Progenitor cell of endocrine pancreas (in vitro differentiated cells): Measurements from ENCODE around the gene SPATA13. TPM values are rescaled to one million over a fixed set of nuclear protein-coding genes. Genes with fewer than 3 reads are reported as not detected.

Experiments
- DNase-seq: peaks from one replicate; pipeline ENCODE4 v3.0.0; 2021; ENCODE audit warnings: low spot score; ENCODE audit not compliant: unreplicated experiment
- H3K27ac Mint-ChIP-seq: 2 replicates; pipeline ENCODE4 v1.8.0; 2021; ENCODE audit warnings: mild to moderate bottlenecking, moderate library complexity, mixed read lengths
- H3K27me3 Mint-ChIP-seq: 2 replicates; pipeline ENCODE4 v1.8.0; 2021; ENCODE audit warnings: mixed read lengths
- H3K36me3 Mint-ChIP-seq: 2 replicates; pipeline ENCODE4 v1.8.0; 2022; ENCODE audit warnings: mixed read lengths; ENCODE audit not compliant: insufficient read depth
- H3K4me1 Mint-ChIP-seq: 2 replicates; pipeline ENCODE4 v1.8.0; 2021; ENCODE audit warnings: low read depth, mixed read lengths
- H3K4me3 Mint-ChIP-seq: 2 replicates; pipeline ENCODE4 v1.8.0; 2021; ENCODE audit warnings: low read depth, mild to moderate bottlenecking, moderate library complexity, mixed read lengths
- H3K9me3 Mint-ChIP-seq: 2 replicates; pipeline ENCODE4 v1.8.0; 2021; ENCODE audit warnings: low read depth, mixed read lengths
- CTCF ChIP-seq: fragments of 200-600 bp; sonication (generic); IDR thresholded peaks from one replicate; pipeline ENCODE4 v1.5.0; 2021; ENCODE audit warnings: antibody characterized with exemption, mild to moderate bottlenecking; ENCODE audit not compliant: unreplicated experiment
- total RNA-seq: library from RNA; stranded (reverse); gene quantifications from 2 replicates; pipeline ENCODE4 v1.2.1, GENCODE V29; 2021

The SPATA13 gene
- total RNA-seq, 1 donor from 2014 or later = 32.5 TPM

GRCh38 chr13:24151864-24152263 lies 8.7 kb upstream of the SPATA13 start:
- Mint-ChIP-seq H3K27ac (no peak overlapping the region), H3K9me3 (no peaks in the 10 kb centered on the region), H3K4me1 (peaks cover 40% of the 10 kb centered on the region), H3K4me3 (no peak overlapping the region), H3K36me3 (no peaks in the 10 kb centered on the region), H3K27me3 (no peaks in the 10 kb centered on the region)
- no peak for TF ChIP-seq CTCF
- DNase-seq = no peak

GRCh38 chr13:24152292-24153214 lies 8.0 kb upstream of the SPATA13 start:
- Mint-ChIP-seq H3K27me3 (no peaks in the 10 kb centered on the region), H3K36me3 (no peaks in the 10 kb centered on the region), H3K9me3 (no peaks in the 10 kb centered on the region), H3K4me1 (peaks cover 33% of the 10 kb centered on the region), H3K27ac (peak overlapping the region; percentile 23), H3K4me3 (no peak overlapping the region)
- no peak for TF ChIP-seq CTCF
- no peak for DNase-seq

- H3K9me3 Mint-ChIP-seq = no peaks in the 10 kb centered on the region
- peak overlapping the region; percentile 23 for H3K27ac Mint-ChIP-seq
Measured at GRCh38 chr13:24153347-24153746, 7.2 kb upstream of the SPATA13 start.

GRCh38 chr13:24153979-24154701 lies 6.4 kb upstream of the SPATA13 start:
- H3K4me3 Mint-ChIP-seq = no peak overlapping the region
- H3K27ac Mint-ChIP-seq = no peak overlapping the region

More at GRCh38 chr13:24153347-24153746, 7.2 kb upstream of the SPATA13 start:
- DNase-seq = no peak
- no peak for TF ChIP-seq CTCF
- Mint-ChIP-seq H3K4me1 (peaks cover 33% of the 10 kb centered on the region), H3K4me3 (no peak overlapping the region), H3K27me3 (no peaks in the 10 kb centered on the region), H3K36me3 (no peaks in the 10 kb centered on the region)

More at GRCh38 chr13:24153979-24154701, 6.4 kb upstream of the SPATA13 start:
- no peak for DNase-seq
- H3K9me3 Mint-ChIP-seq = no peaks in the 10 kb centered on the region
- peaks cover 27% of the 10 kb centered on the region for H3K4me1 Mint-ChIP-seq
- no peaks in the 10 kb centered on the region for H3K27me3 Mint-ChIP-seq
- TF ChIP-seq CTCF = no peak
- no peaks in the 10 kb centered on the region for H3K36me3 Mint-ChIP-seq
